Brain microvascular endothelial cell (primary cell): Measurements from ENCODE around the gene TLNRD1.
"Not testable (repeated sequence)": the region's sequence is repeated elsewhere in the genome, so short reads cannot be mapped to it uniquely, and the experiment has no call there.

Source experiments
- DNase-seq: peaks from one replicate; pipeline ENCODE4 v3.0.0-alpha.2; 2020
- H3K27ac ChIP-seq: fragments of 250-450 bp; sonication (Bioruptor Pico); 2 replicates; pipeline ENCODE4 v1.5.1; 2020; ENCODE audit warnings: mild to moderate bottlenecking, moderate library complexity
- H3K27me3 ChIP-seq: fragments of 250-450 bp; sonication (Bioruptor Pico); replicated peaks from 2 replicates; pipeline ENCODE4 v1.5.1; 2020; ENCODE audit warnings: mild to moderate bottlenecking
- H3K36me3 ChIP-seq: fragments of 250-450 bp; sonication (Bioruptor Pico); replicated peaks from 2 replicates; pipeline ENCODE4 v1.5.1; 2020; ENCODE audit warnings: mild to moderate bottlenecking
- H3K4me3 ChIP-seq: 2 replicates; pipeline ENCODE4 v1.5.1; 2011; ENCODE audit warnings: low read depth, mild to moderate bottlenecking, control low read depth, low read length, moderate library complexity
- CTCF ChIP-seq: IDR thresholded peaks from 2 replicates; pipeline ENCODE4 v1.5.1; 2011; ENCODE audit warnings: low read depth, mild to moderate bottlenecking, moderate library complexity, low read length, control low read depth, inconsistent platforms; ENCODE audit errors: missing control alignments
- in situ Hi-C: cut with HindIII; loops from 2 replicates; pipeline ENCODE4 v1.10.0; 2017; ENCODE audit warnings: low sequenced_read_pairs, low pct_ligation_motif_present

The TLNRD1 gene

GRCh38 chr15:81000624-81001151 lies at the start of gene TLNRD1:
Gene TLNRD1, plus strand, starts transcription at chr15:81000923. Its CDS starts 1,349 bp downstream, at chr15:81002272.
- TF ChIP-seq CTCF: no peak

GRCh38 chr15:80951941-80952340 lies 48.8 kb upstream of the TLNRD1 start:
- in situ Hi-C loops: no loop called here
- Histone ChIP-seq H3K27ac (no peak overlapping the region), H3K27me3 (no peaks in the 10 kb centered on the region), H3K4me3 (no peak overlapping the region), H3K36me3 (peaks cover 9% of the 10 kb centered on the region)
- TF ChIP-seq CTCF: no peak
- no peak for DNase-seq

More at GRCh38 chr15:81000624-81001151, at the start of gene TLNRD1:
- Histone ChIP-seq H3K36me3 (no peaks in the 10 kb centered on the region), H3K27ac (peak within 1 kb of the TSS; percentile 90), H3K27me3 (no peaks in the 10 kb centered on the region), H3K4me3 (peak within 1 kb of the TSS; percentile 88)
- in situ Hi-C loops: no loop called here
- peak; percentile 87 for DNase-seq

GRCh38 chr15:80953001-80953952 lies 47.4 kb upstream of the TLNRD1 start:
- Histone ChIP-seq H3K4me3 (no peak overlapping the region), H3K36me3 (peaks cover 7% of the 10 kb centered on the region), H3K27me3 (no peaks in the 10 kb centered on the region), H3K27ac (no peak overlapping the region)
- TF ChIP-seq CTCF: no peak
- in situ Hi-C loops: no loop called here
- DNase-seq: no peak

GRCh38 chr15:80953953-80954778 lies 46.6 kb upstream of the TLNRD1 start:
- no peak overlapping the region for H3K4me3 ChIP-seq
- H3K27ac ChIP-seq: no peak overlapping the region
- DNase-seq: no peak
- H3K36me3 ChIP-seq: peaks cover 5% of the 10 kb centered on the region
- no peaks in the 10 kb centered on the region for H3K27me3 ChIP-seq
- TF ChIP-seq CTCF: no peak
- in situ Hi-C loops: no loop called here

- H3K27ac ChIP-seq, H3K36me3 ChIP-seq, H3K27me3 ChIP-seq, in situ Hi-C loops, H3K4me3 ChIP-seq: not testable (repeated sequence)
- peak; percentile 92 for DNase-seq
Observed at GRCh38 chr15:80955571-80956452, 44.9 kb upstream of the TLNRD1 start.
